NCI-H146 (cell line): Measurements from ENCODE around the gene ACVR1.

Experiments
- DNase-seq: peaks from one replicate; lab custom pipeline; 2025; lab: John Stamatoyannopoulos, UW

ACVR1 gene

DNA sequence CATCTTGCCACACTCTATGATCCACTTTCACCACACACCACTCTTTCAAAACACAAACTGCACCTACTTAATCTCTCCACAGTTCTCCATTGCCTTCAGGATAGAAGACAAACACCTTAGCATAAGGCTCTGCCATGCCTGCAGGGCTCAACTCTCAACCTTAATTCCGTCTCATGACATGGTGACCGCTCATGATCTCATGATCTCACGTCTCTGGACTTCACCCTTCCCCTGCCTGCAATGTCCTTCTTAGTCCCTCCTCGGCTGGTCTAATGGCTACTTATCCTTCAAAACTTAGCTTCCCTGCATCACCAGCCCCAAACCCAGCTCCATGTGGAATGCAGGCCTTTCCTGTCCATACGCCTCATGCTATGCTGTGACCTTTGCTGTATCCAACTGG lies 85.3 kb downstream of the ACVR1 start:
- DNase-seq: no peak

DNA sequence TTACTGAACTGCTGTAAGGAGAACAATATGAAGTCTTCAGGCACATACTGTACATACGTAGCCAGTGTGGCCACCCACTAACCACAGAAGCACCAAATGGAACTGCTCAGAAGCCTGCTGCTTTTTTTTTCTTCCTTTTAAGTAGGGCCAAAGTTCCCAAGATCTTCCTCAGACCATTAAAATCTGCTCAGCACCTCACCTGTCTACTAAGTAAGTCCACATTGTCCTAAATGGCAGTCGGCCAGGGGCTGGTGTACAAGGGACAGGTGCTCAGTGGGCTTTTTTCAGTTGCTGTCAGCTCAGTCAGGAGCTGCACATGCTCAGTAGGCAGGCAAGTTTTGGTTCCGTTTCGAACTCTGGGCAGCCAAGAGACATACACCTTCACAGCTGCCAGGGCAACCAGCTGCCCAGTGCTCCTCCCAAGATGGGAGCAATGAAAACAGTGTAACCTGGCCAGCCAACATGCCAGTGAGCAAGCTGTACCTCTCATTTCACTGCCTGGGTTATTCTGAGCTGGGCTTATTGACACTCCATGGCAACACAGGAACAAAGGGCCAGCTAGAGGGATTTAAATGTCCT lies 86.1 kb downstream of the ACVR1 start:
- DNase-seq: peak; percentile 24

GRCh38 chr2:157789256-157789655 lies 86.9 kb downstream of the ACVR1 start:
- no peak for DNase-seq

DNA sequence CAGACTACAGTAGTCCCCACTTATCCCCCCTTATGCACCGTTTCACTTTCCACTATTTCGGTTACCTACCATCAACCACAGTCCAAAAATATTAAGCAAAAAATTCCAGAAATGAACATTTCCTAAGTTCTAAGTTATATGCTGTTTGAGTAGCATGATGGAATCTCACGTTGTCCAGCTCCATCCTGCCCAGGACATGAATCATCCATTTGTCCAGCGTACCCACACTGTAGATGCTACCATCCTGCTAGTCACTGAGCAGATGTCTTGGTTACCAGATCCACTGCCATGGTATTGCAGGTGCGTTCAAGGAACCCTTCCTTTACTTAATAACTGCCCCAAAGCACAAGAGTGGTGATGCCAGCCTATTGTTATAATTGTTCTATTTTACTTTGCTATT lies 87.9 kb downstream of the ACVR1 start:
- DNase-seq: no peak

GRCh38 chr2:157787364-157787938 lies 88.7 kb downstream of the ACVR1 start:
- no peak for DNase-seq

DNA sequence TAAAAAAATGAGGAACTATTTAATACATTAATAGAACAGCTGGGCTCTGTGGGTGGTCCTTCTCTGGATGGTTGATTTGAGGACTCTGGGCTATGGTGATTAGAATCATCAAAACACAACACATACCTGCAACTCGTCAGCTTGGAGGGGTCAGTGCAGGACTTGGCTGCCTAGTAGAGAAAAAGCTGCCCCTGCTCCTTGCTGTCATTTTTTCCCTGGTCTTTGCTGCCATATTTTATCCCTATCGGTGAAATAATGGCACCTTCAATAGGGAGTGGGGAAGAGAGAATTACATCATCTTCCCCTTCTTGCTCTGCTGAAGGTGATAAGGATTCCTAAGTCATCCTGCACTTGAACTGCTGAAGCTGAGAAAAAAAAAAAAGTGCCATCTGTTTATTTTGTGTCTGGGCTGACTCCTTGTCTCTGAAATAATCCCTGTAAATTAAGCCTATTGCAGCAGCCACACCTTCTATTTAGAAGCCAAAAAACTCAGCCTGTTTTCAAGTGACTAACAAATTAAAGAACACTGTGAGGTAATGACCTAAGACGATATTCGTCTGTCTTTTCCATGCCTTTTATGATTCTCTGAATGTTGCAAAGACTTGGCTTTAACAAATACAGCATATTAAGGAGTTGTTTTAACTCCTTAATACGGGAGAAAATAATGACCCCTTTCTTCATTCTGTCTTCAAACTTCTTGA lies 89.3 kb downstream of the ACVR1 start:
- DNase-seq: no peak

GRCh38 chr2:157785866-157786662 lies 90.1 kb downstream of the ACVR1 start:
- DNase-seq: no peak

GRCh38 chr2:157785200-157785599 lies 90.9 kb downstream of the ACVR1 start:
- DNase-seq: no peak

GRCh38 chr2:157784823-157785175 lies 91.3 kb downstream of the ACVR1 start:
- no peak for DNase-seq

GRCh38 chr2:157784169-157784822 lies 91.8 kb downstream of the ACVR1 start:
- no peak for DNase-seq

GRCh38 chr2:157783245-157783644 lies 92.9 kb downstream of the ACVR1 start:
- DNase-seq: no peak

- DNase-seq: no peak
Measured at GRCh38 chr2:157782057-157782845, 93.9 kb downstream of the ACVR1 start.

DNA sequence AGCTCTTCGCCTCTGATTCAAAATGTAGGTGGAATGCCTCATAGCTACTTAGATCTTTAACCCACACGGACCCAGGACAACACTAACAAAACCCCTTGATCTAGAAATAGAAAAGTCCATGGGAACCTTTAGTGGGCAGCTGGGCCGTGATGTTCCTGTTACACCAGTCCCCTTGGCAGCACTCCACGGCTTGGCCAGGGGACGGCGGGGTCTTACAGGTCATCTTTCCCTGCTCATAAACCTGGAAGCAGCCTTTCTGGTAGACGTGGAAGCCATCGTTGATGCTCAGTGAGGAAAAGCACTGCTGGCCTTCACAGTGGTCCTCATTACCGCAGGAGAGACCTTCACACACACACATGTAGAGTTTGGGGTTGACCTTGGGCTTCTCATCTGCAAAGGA lies 95.9 kb downstream of the ACVR1 start:
- no peak for DNase-seq

DNA sequence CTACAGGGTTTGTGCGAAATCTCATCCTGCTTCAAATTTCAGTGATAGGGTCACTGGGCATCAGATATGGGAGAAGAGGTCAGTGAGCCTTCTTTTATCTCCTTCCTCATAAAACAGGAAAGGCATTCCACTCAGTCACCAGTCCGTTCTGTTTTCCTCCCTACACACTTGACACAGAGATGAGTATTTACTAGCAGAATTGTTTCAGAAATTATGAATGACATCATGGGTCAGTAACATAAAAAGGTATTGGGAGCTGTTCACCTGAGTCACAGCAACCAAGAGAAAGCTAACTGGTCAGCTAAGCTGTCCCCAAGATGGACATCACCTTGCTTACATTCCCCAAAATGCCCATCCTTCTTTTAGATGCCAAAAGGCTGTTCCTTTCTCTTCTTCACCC lies 96.3 kb downstream of the ACVR1 start:
- no peak for DNase-seq

GRCh38 chr2:157777427-157777826 lies 98.7 kb downstream of the ACVR1 start:
- peak; percentile 23 for DNase-seq

DNA sequence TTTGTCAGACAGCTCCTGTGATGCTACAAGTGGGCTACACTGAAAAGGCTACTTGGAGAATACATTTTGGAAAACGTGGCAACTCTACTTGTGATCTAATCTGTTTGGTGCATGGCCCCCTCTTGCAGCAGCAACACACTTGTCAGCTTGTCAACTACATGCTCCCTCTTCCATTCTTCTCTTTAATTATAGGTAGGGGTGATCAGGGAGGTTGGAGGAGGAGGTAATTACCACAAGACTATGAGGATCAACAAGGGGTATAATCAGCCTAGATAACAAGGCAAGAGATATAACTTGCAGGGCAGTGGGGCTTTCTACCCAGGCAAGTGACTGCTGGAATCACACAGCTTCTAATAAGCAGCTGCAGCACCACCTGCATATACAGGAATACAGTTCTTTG lies 104.9 kb downstream of the ACVR1 start:
- DNase-seq: peak; percentile 46

DNA sequence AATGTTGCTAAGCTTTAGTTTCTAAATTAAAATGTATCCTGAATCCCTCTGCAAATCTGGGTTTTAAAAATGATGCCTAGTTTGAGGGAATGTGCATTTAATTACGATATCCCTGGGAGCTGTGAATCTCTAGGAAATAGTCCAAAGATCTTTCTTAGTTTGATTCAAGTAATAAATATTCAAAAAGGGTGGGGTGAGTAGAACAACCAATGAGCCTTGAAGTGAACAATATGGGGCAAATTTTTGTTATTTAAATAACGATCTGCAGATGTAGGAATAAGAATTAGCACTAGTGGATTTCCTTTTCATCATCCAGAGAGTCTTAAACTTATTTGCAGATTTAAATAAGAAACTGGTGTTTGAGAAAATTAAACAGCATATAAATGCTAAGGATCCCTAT lies 106.3 kb downstream of the ACVR1 start:
- no peak for DNase-seq

GRCh38 chr2:157764386-157764785 lies 111.7 kb downstream of the ACVR1 start:
- no peak for DNase-seq

GRCh38 chr2:157761520-157761919 lies 114.6 kb downstream of the ACVR1 start:
- DNase-seq: no peak

DNA sequence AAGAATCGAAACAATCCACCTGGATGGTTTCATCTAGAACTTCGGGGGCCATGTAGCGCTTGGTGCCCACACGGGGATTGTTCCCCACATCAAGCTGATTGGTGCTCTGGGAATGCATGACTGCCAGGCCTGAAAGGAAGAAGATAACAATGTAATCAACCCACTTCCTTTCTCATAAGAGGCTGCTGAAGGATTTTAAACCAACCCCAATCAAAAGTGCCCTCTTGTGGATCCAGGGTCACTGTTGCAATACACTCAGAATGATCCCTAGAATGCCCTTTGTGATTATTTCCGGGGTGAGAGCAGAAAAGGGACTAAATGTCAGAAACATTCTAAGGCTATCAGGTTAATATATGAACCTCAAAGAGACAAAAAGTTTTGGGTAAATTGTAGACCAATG lies 115.2 kb downstream of the ACVR1 start:
- DNase-seq: no peak

- no peak for DNase-seq
Measured at GRCh38 chr2:157759855-157760254, 116.3 kb downstream of the ACVR1 start.

DNA sequence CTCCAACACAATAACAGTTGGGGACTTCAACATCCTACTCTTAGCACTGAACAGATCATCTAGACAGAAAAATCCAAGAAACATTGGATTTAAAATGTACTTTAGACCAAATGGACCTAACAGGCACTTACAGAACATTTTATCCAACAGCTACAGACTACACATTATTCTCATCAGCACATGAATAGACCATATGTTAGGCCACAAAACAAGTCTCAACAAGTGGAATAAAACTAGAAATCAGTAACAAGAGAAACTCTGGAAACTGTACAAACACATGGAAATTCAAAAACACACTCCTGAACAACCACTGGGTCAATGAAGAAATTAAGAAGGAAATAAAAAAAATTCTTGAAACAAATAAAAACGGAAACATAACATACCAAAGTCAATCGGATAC lies 117.5 kb downstream of the ACVR1 start:
- no peak for DNase-seq
